Right ventricle myocardium superior (tissue), 1 donor: ENCODE results near the gene CDO1. TPM values are rescaled to one million over a fixed set of nuclear protein-coding genes. Genes with fewer than 3 reads are reported as not detected.
A peak's percentile ranks its signal among the peaks of the same experiment; 100 is the strongest.

Experiments
- ATAC-seq: fragments of 200-7000 bp; cut with Tn5 transposase; one replicate; pipeline ENCODE4 v1.9.1; 2020; ENCODE audit warnings: mild to moderate bottlenecking; ENCODE audit not compliant: poor library complexity
- DNase-seq: peaks from one replicate; pipeline ENCODE4 v3.0.0-alpha.2; 2020
- intact Hi-C: fragments of 100-400 bp; cut with DNase I; formaldehyde crosslinking; loops from one replicate; pipeline ENCODE4 v1.11.2; 2022
- long read RNA-seq: library from polyadenylated mRNA; unstranded; transcript quantifications from one replicate; pipeline ENCODE4 v2.0.0, GENCODE V29; 2021
- total RNA-seq: library from RNA; stranded (reverse); fragmentation: NEBNext Ultra II Directional; extraction: Animal tissue kit (Norgen Biotek cat#: 25700); gene quantifications from one replicate; pipeline ENCODE4 v1.2.1, GENCODE V29; 2021
- donor health status: DM: no; HTN: yes; CAD: no; lungs with severe emphysema.

The CDO1 gene
- 9.2 TPM for total RNA-seq
- long read RNA-seq: 0 reads

GRCh38 chr5:115816226-115817081 lies at the start of gene CDO1:
Gene CDO1 (minus strand): TSS chr5:115816659. CDS start chr5:115816397, 262 bp downstream.
- ATAC-seq (peak; percentile 90), DNase-seq (peak; percentile 72)
- intact Hi-C loops: no loop called here

GRCh38 chr5:115859378-115859777 lies 42.9 kb upstream of the CDO1 start:
- no peak for DNase-seq
- intact Hi-C loops: no loop called here
- ATAC-seq: no peak

GRCh38 chr5:115858396-115858795 lies 41.9 kb upstream of the CDO1 start:
- no peak for ATAC-seq
- DNase-seq: no peak
- intact Hi-C loops: no loop called here

GRCh38 chr5:115857626-115858349 lies 41.3 kb upstream of the CDO1 start:
- ATAC-seq: no peak
- intact Hi-C loops: no loop called here
- no peak for DNase-seq

- ATAC-seq (no peak), DNase-seq (no peak)
- intact Hi-C loops: no loop called here
Measured at GRCh38 chr5:115857057-115857479, 40.6 kb upstream of the CDO1 start.

GRCh38 chr5:115855959-115856358 lies 39.5 kb upstream of the CDO1 start:
- DNase-seq (no peak), ATAC-seq (no peak)
- intact Hi-C loops: no loop called here

GRCh38 chr5:115854139-115854538 lies 37.7 kb upstream of the CDO1 start:
- ATAC-seq: no peak
- DNase-seq: no peak
- intact Hi-C loops: no loop called here

GRCh38 chr5:115850744-115851416 lies 34.4 kb upstream of the CDO1 start:
- ATAC-seq (no peak), DNase-seq (no peak)
- intact Hi-C loops: no loop called here

GRCh38 chr5:115849258-115849798 lies 32.9 kb upstream of the CDO1 start:
- ATAC-seq (no peak), DNase-seq (no peak)
- intact Hi-C loops: no loop called here

GRCh38 chr5:115847290-115847689 lies 30.8 kb upstream of the CDO1 start:
- ATAC-seq: no peak
- intact Hi-C loops: no loop called here
- no peak for DNase-seq

GRCh38 chr5:115844321-115844817 lies 27.9 kb upstream of the CDO1 start:
- no peak for DNase-seq
- no peak for ATAC-seq

GRCh38 chr5:115843444-115844130 lies 27.1 kb upstream of the CDO1 start:
- ATAC-seq (no peak), DNase-seq (no peak)
- intact Hi-C loops: no loop called here

More at GRCh38 chr5:115844321-115844817, 27.9 kb upstream of the CDO1 start:
- intact Hi-C loops: no loop called here

GRCh38 chr5:115842952-115843351 lies 26.5 kb upstream of the CDO1 start:
- ATAC-seq (no peak), DNase-seq (no peak)
- intact Hi-C loops: no loop called here

GRCh38 chr5:115842089-115842935 lies 25.9 kb upstream of the CDO1 start:
- DNase-seq: no peak
- peak; percentile 70 for ATAC-seq
- intact Hi-C loops: no loop called here

GRCh38 chr5:115841382-115842088 lies 25.1 kb upstream of the CDO1 start, which contains the start of the genes AP3S1 and ATG12:
Gene AP3S1 (plus strand): TSS chr5:115841935. CDS start chr5:115842038, 103 bp downstream.
Gene ATG12 (minus strand): TSS chr5:115841565. CDS start chr5:115841552, 13 bp downstream.
- intact Hi-C loops: no loop called here
- DNase-seq (peak; percentile 95), ATAC-seq (peak; percentile 96)

GRCh38 chr5:115840873-115841272 lies 24.4 kb upstream of the CDO1 start:
- no peak for ATAC-seq
- intact Hi-C loops: no loop called here
- no peak for DNase-seq
